ENCODE measurements around the gene PCDHB1. TPM values are rescaled to one million over a fixed set of nuclear protein-coding genes. Genes with fewer than 3 reads are reported as not detected.

The PCDHB1 gene
- total and polyA plus RNA-seq, 12 donors = under 0.01 to 0.11 (median 0.04) TPM; not detected in 7

DNA sequence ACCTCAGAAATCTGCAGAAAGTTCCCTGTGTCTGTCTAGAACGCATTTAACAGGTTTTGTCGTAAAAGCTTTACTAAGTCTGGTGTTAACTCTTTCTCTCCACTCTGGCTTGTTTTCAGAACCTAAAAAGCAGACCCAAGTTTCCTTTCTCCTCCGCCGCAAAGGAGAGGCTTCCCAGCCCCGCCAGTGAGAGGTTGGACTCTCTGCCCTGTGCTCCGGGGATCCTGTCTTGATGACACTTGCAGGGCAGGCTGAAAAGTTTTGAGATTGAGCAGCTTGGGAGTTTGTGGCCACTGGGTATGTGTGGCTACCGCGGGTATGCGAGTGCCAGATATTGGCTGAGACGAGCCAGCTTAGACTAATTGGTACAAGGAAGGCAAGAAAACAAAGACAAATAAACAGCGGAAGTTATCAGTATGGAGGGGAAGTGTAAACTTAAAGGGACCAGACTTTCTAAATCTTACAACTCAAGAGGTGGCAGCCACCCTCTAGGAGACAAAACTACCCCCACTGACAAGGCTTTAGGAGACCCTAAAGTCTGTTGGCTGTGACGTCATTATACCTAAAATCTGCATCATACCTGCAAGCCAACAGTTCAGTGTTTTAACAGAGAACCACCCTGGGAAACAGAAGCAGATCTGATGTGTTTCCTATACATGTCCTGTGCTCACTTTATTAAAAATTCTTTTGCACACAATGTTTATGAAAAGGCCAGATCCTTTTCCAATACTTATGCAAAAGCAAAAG is 41.0 kb upstream of the PCDHB1 start:
- Histone ChIP-seq H3K9me3 (replicated peaks in 1 of 3) (no peaks in the 10 kb centered on the region), H3K36me3 (replicated peaks in 1 of 2) (no peaks in the 10 kb centered on the region), H3K4me1 (replicated peaks in 1 of 2) (no peaks in the 10 kb centered on the region), H3K27ac (no peak overlapping the region), H3K27me3 (no peaks in the 10 kb centered on the region), H3K4me3 (no peak overlapping the region)
- 42 to 60% (median 49%) methylated on average over 12 of the region's 12 CpGs for WGBS, 4 donors
- DNase-seq = no peak
- intact Hi-C loops (cut with DNase I) = no loop called here
- no peak for TF ChIP-seq POLR2A (IDR thresholded peaks at IDR 0.05)
- TF ChIP-seq, protein P1, sequence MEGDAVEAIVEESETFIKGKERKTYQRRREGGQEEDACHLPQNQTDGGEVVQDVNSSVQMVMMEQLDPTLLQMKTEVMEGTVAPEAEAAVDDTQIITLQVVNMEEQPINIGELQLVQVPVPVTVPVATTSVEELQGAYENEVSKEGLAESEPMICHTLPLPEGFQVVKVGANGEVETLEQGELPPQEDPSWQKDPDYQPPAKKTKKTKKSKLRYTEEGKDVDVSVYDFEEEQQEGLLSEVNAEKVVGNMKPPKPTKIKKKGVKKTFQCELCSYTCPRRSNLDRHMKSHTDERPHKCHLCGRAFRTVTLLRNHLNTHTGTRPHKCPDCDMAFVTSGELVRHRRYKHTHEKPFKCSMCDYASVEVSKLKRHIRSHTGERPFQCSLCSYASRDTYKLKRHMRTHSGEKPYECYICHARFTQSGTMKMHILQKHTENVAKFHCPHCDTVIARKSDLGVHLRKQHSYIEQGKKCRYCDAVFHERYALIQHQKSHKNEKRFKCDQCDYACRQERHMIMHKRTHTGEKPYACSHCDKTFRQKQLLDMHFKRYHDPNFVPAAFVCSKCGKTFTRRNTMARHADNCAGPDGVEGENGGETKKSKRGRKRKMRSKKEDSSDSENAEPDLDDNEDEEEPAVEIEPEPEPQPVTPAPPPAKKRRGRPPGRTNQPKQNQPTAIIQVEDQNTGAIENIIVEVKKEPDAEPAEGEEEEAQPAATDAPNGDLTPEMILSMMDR (IDR thresholded peaks at IDR 0.05) = no peak

DNA sequence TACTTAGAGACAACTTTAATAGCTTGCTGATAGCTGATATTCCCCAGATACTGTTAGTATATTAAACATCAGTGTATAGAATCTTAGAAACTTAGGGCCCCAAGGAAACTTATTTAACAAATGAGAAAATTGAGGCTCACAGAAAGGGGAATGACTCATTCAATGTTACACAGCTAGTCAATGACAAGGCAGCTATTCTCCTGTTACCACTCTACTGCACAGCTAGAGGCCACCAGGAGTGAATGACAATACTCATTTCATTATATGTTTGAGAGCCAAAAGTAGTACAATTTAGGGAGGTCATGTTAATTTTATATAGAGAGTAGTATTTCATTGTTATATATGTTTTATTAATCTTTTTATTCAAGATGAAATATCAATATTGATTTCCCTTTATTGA is 33.2 kb upstream of the PCDHB1 start:
- Histone ChIP-seq H3K9me3 (replicated peaks in 1 of 3) (no peaks in the 10 kb centered on the region), H3K4me1 (replicated peaks in 1 of 2) (no peaks in the 10 kb centered on the region), H3K4me3 (no peak overlapping the region), H3K27ac (no peak overlapping the region), H3K36me3 (replicated peaks in 1 of 2) (no peaks in the 10 kb centered on the region), H3K27me3 (no peaks in the 10 kb centered on the region)
- TF ChIP-seq, protein P1 (IDR thresholded peaks at IDR 0.05) = no peak
- no peak for TF ChIP-seq POLR2A (IDR thresholded peaks at IDR 0.05)
- DNase-seq = no peak
- intact Hi-C loops (cut with DNase I) = no loop called here

DNA sequence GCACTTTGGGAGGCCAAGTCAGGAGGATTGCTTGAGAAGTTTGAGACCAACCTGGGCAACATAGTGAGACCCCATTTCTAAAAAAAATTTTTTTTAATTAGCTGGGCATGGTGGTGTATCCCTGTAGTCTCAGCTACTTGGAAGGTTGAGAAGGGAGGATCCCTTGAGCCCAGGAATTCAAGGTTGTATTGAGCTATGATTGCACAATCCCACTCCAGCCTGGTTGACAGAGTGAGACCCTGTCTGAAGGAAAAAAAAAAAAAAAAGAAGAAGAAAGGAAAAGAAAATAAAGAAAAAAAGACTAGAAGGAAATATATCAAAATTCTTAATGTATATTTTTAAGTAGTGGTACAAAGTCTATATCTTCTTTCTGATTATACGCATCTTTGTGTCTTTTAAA is 28.8 kb upstream of the PCDHB1 start:
- intact Hi-C loops (cut with DNase I) = no loop called here
- Histone ChIP-seq H3K36me3 (replicated peaks in 1 of 2) (no peaks in the 10 kb centered on the region), H3K9me3 (replicated peaks in 1 of 3) (no peaks in the 10 kb centered on the region), H3K27ac (no peak overlapping the region), H3K27me3 (no peaks in the 10 kb centered on the region), H3K4me3 (no peak overlapping the region), H3K4me1 (replicated peaks in 1 of 2) (no peaks in the 10 kb centered on the region)
- no peak for TF ChIP-seq POLR2A (IDR thresholded peaks at IDR 0.05)
- TF ChIP-seq, protein P1 (IDR thresholded peaks at IDR 0.05) = no peak
- DNase-seq = no peak
- 92 to 96% (median 93%) methylated on average over 1 of the region's 1 CpG for WGBS, 4 donors

- no peak for DNase-seq
- intact Hi-C loops (cut with DNase I) = no loop called here
- H3K4me1 ChIP-seq (replicated peaks in 1 of 2) = no peaks in the 10 kb centered on the region
- H3K27me3 ChIP-seq = no peaks in the 10 kb centered on the region
- WGBS, 4 donors = 82 to 91% (median 88%) methylated on average over 15 of the region's 15 CpGs
- no peaks in the 10 kb centered on the region for H3K9me3 ChIP-seq (replicated peaks in 1 of 3)
- H3K36me3 ChIP-seq (replicated peaks in 1 of 2) = no peaks in the 10 kb centered on the region
- TF ChIP-seq, protein P1 (IDR thresholded peaks at IDR 0.05) = no peak
- TF ChIP-seq POLR2A (IDR thresholded peaks at IDR 0.05) = no peak
- H3K4me3 ChIP-seq = no peak overlapping the region
- no peak overlapping the region for H3K27ac ChIP-seq
Measured at GRCh38 chr5:141031006-141031405, 20.2 kb upstream of the PCDHB1 start.
